Activated naive CD8-positive, alpha-beta T cell treated with anti-CD3 and anti-CD28 coated beads for 36 hours (primary cell): ENCODE measurements around the gene ADGRB2. TPM values are rescaled to one million over a fixed set of nuclear protein-coding genes. Genes with fewer than 3 reads are reported as not detected.
A peak's percentile ranks its signal among the peaks of the same experiment; 100 is the strongest.

ENCODE experiments used
- DNase-seq: peaks from one replicate; pipeline ENCODE4 v3.0.0; 2021
- H3K27ac Mint-ChIP-seq: one replicate; pipeline ENCODE4 v1.8.0; 2022; ENCODE audit warnings: mild to moderate bottlenecking, moderate library complexity, mixed read lengths
- H3K27me3 Mint-ChIP-seq: one replicate; pipeline ENCODE4 v1.8.0; 2022; ENCODE audit warnings: mild to moderate bottlenecking, mixed read lengths
- H3K36me3 Mint-ChIP-seq: one replicate; pipeline ENCODE4 v1.8.0; 2021; ENCODE audit warnings: mild to moderate bottlenecking, mixed read lengths
- H3K4me1 Mint-ChIP-seq: one replicate; pipeline ENCODE4 v1.8.0; 2021; ENCODE audit warnings: mixed read lengths
- H3K4me3 Mint-ChIP-seq: one replicate; pipeline ENCODE4 v1.8.0; 2022; ENCODE audit warnings: mild to moderate bottlenecking, moderate library complexity, mixed read lengths
- H3K9me3 Mint-ChIP-seq: one replicate; pipeline ENCODE4 v1.8.0; 2022; ENCODE audit warnings: mixed read lengths
- total RNA-seq, 2 experiments: library from RNA; stranded (reverse); gene quantifications; one replicate each; pipeline ENCODE4 v1.2.3, GENCODE V29; 2021

Gene ADGRB2
- under 1 TPM; 0.08 to 0.18 TPM for total RNA-seq

- H3K27me3 Mint-ChIP-seq = peaks cover 31% of the 10 kb centered on the region
- no peaks in the 10 kb centered on the region for H3K36me3 Mint-ChIP-seq
- no peak within 1 kb of the TSS for H3K27ac Mint-ChIP-seq
- DNase-seq = peak; percentile 26
- no peaks in the 10 kb centered on the region for H3K9me3 Mint-ChIP-seq
- H3K4me3 Mint-ChIP-seq = peak within 1 kb of the TSS; percentile 62
- H3K4me1 Mint-ChIP-seq = peaks cover 27% of the 10 kb centered on the region
Observed at GRCh38 chr1:31764312-31765040, at the start of gene ADGRB2. TSS of gene ADGRB2 (minus strand) at chr1:31764340. CDS start at chr1:31757221, 7,119 bp downstream.

- H3K4me3 Mint-ChIP-seq = no peak overlapping the region
Observed at GRCh38 chr1:31812158-31812829, 48.2 kb upstream of the ADGRB2 start.

GRCh38 chr1:31811605-31812004 lies 47.5 kb upstream of the ADGRB2 start:
- peaks cover 8% of the 10 kb centered on the region for H3K4me1 Mint-ChIP-seq
- no peaks in the 10 kb centered on the region for H3K27me3 Mint-ChIP-seq
- no peaks in the 10 kb centered on the region for H3K36me3 Mint-ChIP-seq
- DNase-seq = no peak
- H3K9me3 Mint-ChIP-seq = no peaks in the 10 kb centered on the region
- no peak overlapping the region for H3K4me3 Mint-ChIP-seq
- H3K27ac Mint-ChIP-seq = no peak overlapping the region

More at GRCh38 chr1:31812158-31812829, 48.2 kb upstream of the ADGRB2 start:
- Mint-ChIP-seq H3K9me3 (no peaks in the 10 kb centered on the region), H3K36me3 (no peaks in the 10 kb centered on the region), H3K27ac (no peak overlapping the region), H3K4me1 (peaks cover 8% of the 10 kb centered on the region), H3K27me3 (no peaks in the 10 kb centered on the region)
- no peak for DNase-seq

GRCh38 chr1:31809698-31810097 lies 45.6 kb upstream of the ADGRB2 start:
- Mint-ChIP-seq H3K9me3 (no peaks in the 10 kb centered on the region), H3K4me1 (peaks cover 4% of the 10 kb centered on the region), H3K36me3 (no peaks in the 10 kb centered on the region), H3K27me3 (no peaks in the 10 kb centered on the region), H3K27ac (no peak overlapping the region), H3K4me3 (no peak overlapping the region)
- DNase-seq = no peak

GRCh38 chr1:31807273-31808048 lies 43.3 kb upstream of the ADGRB2 start:
- Mint-ChIP-seq H3K4me3 (no peak overlapping the region), H3K9me3 (no peaks in the 10 kb centered on the region), H3K4me1 (peaks cover 4% of the 10 kb centered on the region), H3K36me3 (no peaks in the 10 kb centered on the region), H3K27me3 (no peaks in the 10 kb centered on the region), H3K27ac (no peak overlapping the region)
- no peak for DNase-seq

- no peaks in the 10 kb centered on the region for H3K4me1 Mint-ChIP-seq
- H3K4me3 Mint-ChIP-seq = no peak overlapping the region
- H3K36me3 Mint-ChIP-seq = no peaks in the 10 kb centered on the region
- H3K27me3 Mint-ChIP-seq = no peaks in the 10 kb centered on the region
- no peaks in the 10 kb centered on the region for H3K9me3 Mint-ChIP-seq
- DNase-seq = no peak
- H3K27ac Mint-ChIP-seq = no peak overlapping the region
Observed at GRCh38 chr1:31805318-31805717, 41.2 kb upstream of the ADGRB2 start.

- no peak for DNase-seq
- Mint-ChIP-seq H3K4me1 (no peaks in the 10 kb centered on the region), H3K27ac (no peak overlapping the region), H3K27me3 (no peaks in the 10 kb centered on the region), H3K9me3 (no peaks in the 10 kb centered on the region), H3K4me3 (no peak overlapping the region), H3K36me3 (no peaks in the 10 kb centered on the region)
Observed at GRCh38 chr1:31804098-31804497, 40.0 kb upstream of the ADGRB2 start.

GRCh38 chr1:31803610-31804009 lies 39.5 kb upstream of the ADGRB2 start:
- no peak overlapping the region for H3K27ac Mint-ChIP-seq
- no peak overlapping the region for H3K4me3 Mint-ChIP-seq
- H3K36me3 Mint-ChIP-seq = no peaks in the 10 kb centered on the region
- no peaks in the 10 kb centered on the region for H3K9me3 Mint-ChIP-seq
- no peaks in the 10 kb centered on the region for H3K27me3 Mint-ChIP-seq
- H3K4me1 Mint-ChIP-seq = no peaks in the 10 kb centered on the region
- DNase-seq = no peak

GRCh38 chr1:31802190-31803150 lies 38.3 kb upstream of the ADGRB2 start:
- DNase-seq = no peak
- Mint-ChIP-seq H3K9me3 (no peaks in the 10 kb centered on the region), H3K4me3 (no peak overlapping the region)

GRCh38 chr1:31801458-31801857 lies 37.3 kb upstream of the ADGRB2 start:
- H3K36me3 Mint-ChIP-seq = no peaks in the 10 kb centered on the region
- peaks cover 2% of the 10 kb centered on the region for H3K27me3 Mint-ChIP-seq
- no peak overlapping the region for H3K27ac Mint-ChIP-seq
- DNase-seq = no peak
- H3K9me3 Mint-ChIP-seq = no peaks in the 10 kb centered on the region
- no peak overlapping the region for H3K4me3 Mint-ChIP-seq
- no peaks in the 10 kb centered on the region for H3K4me1 Mint-ChIP-seq

More at GRCh38 chr1:31802190-31803150, 38.3 kb upstream of the ADGRB2 start:
- Mint-ChIP-seq H3K4me1 (no peaks in the 10 kb centered on the region), H3K27ac (no peak overlapping the region), H3K27me3 (no peaks in the 10 kb centered on the region), H3K36me3 (no peaks in the 10 kb centered on the region)

GRCh38 chr1:31800674-31800967 lies 36.5 kb upstream of the ADGRB2 start:
- Mint-ChIP-seq H3K27me3 (peaks cover 2% of the 10 kb centered on the region), H3K9me3 (no peaks in the 10 kb centered on the region), H3K36me3 (no peaks in the 10 kb centered on the region), H3K27ac (no peak overlapping the region), H3K4me3 (no peak overlapping the region), H3K4me1 (no peaks in the 10 kb centered on the region)
- DNase-seq = no peak

- Mint-ChIP-seq H3K27ac (no peak overlapping the region), H3K27me3 (peaks cover 2% of the 10 kb centered on the region), H3K4me3 (no peak overlapping the region), H3K36me3 (no peaks in the 10 kb centered on the region), H3K4me1 (no peaks in the 10 kb centered on the region), H3K9me3 (no peaks in the 10 kb centered on the region)
- no peak for DNase-seq
Observed at GRCh38 chr1:31799895-31800673, 35.9 kb upstream of the ADGRB2 start.

- no peak for DNase-seq
- H3K9me3 Mint-ChIP-seq = no peaks in the 10 kb centered on the region
- no peak overlapping the region for H3K27ac Mint-ChIP-seq
- no peak overlapping the region for H3K4me3 Mint-ChIP-seq
- H3K4me1 Mint-ChIP-seq = no peaks in the 10 kb centered on the region
- peaks cover 2% of the 10 kb centered on the region for H3K27me3 Mint-ChIP-seq
- H3K36me3 Mint-ChIP-seq = no peaks in the 10 kb centered on the region
Observed at GRCh38 chr1:31799196-31799894, 35.2 kb upstream of the ADGRB2 start.
